Erythroblast (primary cell): ENCODE data around the gene AKAP1.

Experiments used
- DNase-seq, 2 experiments: peaks; one replicate each; lab custom pipeline; 2025; lab: John Stamatoyannopoulos, UW
- GATA1 ChIP-seq: IDR thresholded peaks from 2 replicates; pipeline ENCODE4 v1.6.1; 2011; ENCODE audit warnings: low read depth, mild to moderate bottlenecking, control low read depth, low read length, moderate library complexity
- POLR2A ChIP-seq: IDR thresholded peaks from 2 replicates; pipeline ENCODE4 v1.6.1; 2011; ENCODE audit warnings: mild to moderate bottlenecking, low read length

AKAP1 gene

GRCh38 chr17:57138030-57138911, 53.2 kb downstream of the AKAP1 start:
- no peak for TF ChIP-seq GATA1
- DNase-seq = no peak

GRCh38 chr17:57138956-57139576, 54.0 kb downstream of the AKAP1 start:
- TF ChIP-seq POLR2A (no peak), GATA1 (no peak)
- DNase-seq = no peak

GRCh38 chr17:57140316-57140715, 55.3 kb downstream of the AKAP1 start:
- DNase-seq = no peak
- TF ChIP-seq POLR2A (no peak), GATA1 (no peak)

DNA sequence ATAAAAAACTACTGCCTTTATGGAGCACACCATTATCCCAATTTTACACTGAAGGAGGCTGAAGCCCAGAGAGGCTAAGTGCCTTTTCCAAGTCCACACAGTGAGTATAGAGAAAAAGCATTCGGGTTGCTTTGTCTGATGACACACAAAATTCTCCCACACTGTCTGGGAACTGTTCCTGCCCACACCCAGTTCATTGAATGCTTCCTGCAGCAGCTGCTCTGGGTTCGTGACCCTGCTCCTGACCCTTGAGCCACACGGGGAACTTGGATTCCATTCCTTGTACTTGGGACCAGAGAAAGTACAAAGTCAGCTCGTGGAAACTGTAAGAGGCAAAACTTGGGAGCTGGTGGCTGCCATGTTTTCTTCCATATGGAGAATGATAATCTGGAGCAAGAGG, 57.9 kb downstream of the AKAP1 start:
- no peak for DNase-seq
- TF ChIP-seq POLR2A (no peak), GATA1 (no peak)

- no peak for DNase-seq
- no peak for TF ChIP-seq POLR2A
- TF ChIP-seq GATA1 = no peak
Measured at GRCh38 chr17:57143361-57143760, 58.3 kb downstream of the AKAP1 start.

DNA sequence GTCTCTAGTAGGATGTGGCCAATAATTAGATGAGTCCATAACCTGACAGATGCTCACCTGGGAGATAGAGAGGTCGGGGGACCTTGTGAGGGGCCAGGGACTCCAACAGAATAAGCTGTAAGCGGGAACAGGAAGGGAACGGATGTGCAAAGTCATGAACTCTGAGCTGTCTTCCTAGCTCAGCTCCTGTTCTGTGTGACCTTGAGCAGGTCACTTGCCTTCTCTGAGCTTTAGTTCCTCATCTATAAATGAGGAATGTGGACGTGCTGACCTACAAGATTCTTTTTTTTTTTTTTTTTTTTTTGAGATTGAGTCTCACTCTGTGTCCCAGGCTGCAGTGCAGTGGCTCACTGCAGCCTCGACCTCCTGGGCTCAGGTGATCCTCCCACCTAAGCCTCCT, 58.9 kb downstream of the AKAP1 start:
- TF ChIP-seq POLR2A (no peak), GATA1 (no peak)
- DNase-seq = no peak

GRCh38 chr17:57144567-57144966, 59.5 kb downstream of the AKAP1 start:
- DNase-seq = no peak
- TF ChIP-seq POLR2A = no peak
- TF ChIP-seq GATA1 = no peak

- DNase-seq = no peak
- TF ChIP-seq GATA1 (no peak), POLR2A (no peak)
Measured at GRCh38 chr17:57145347-57145746, 60.3 kb downstream of the AKAP1 start.

DNA sequence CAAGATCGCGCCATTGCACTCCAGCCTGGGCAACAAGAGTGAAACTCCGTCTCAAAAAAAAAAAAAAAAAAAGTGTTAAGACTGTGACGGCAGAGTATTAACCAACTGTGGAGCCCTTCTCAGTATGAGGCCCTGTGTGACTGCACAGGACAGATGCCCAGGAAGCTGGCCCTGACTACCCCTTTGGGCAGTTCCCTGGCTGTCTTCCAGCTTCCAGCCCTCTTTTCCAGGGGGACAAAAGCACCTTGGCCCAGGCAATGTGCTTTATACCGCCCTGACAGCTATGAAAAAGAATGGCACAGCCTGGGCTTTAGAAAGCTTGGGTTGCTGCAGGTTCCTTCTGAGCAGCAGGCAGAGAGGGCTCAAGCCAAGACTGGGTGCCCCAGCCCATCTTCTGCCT, 61.2 kb downstream of the AKAP1 start:
- DNase-seq = no peak
- TF ChIP-seq GATA1 = no peak
- no peak for TF ChIP-seq POLR2A

GRCh38 chr17:57151798-57152197, 66.8 kb downstream of the AKAP1 start:
- no peak for DNase-seq
- TF ChIP-seq POLR2A (no peak), GATA1 (no peak)

DNA sequence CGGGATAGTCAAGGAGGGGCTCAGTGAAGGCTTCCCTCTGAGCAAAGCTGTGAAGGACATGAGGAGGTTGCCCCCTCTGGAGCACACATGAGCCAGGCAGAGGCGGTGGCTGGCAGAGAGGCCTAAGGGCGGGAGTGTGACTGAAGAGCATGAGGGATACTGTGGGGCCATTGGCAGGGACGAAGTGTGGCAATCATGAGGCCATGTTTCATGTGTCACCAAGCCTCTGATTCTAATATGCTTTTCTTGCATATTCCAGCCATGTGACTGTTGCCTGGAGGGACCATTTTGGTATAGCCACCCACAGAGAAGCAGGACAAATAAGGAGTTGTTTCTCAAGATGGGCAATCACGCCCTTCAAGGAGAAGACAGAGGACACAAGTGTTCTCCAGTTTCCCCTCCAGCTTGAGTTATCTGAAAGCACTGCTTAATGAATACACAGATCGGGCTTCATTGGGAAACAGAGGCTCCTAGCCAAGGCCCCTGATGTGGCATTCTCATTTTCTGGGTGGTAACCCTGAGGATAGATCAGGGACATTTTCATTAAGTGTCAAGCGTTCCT, 68.0 kb downstream of the AKAP1 start:
- DNase-seq = no peak
- no peak for TF ChIP-seq GATA1
- no peak for TF ChIP-seq POLR2A

- TF ChIP-seq POLR2A = no peak
- TF ChIP-seq GATA1 = no peak
- no peak for DNase-seq
Measured at GRCh38 chr17:57154921-57155320, 69.9 kb downstream of the AKAP1 start.

- DNase-seq = no peak
Measured at GRCh38 chr17:57158325-57158724, 73.3 kb downstream of the AKAP1 start.

GRCh38 chr17:57158795-57159194, 73.7 kb downstream of the AKAP1 start:
- TF ChIP-seq POLR2A (no peak), GATA1 (no peak)
- DNase-seq = no peak

More at GRCh38 chr17:57158325-57158724, 73.3 kb downstream of the AKAP1 start:
- TF ChIP-seq GATA1 (no peak), POLR2A (no peak)

- no peak for DNase-seq
- no peak for TF ChIP-seq GATA1
- TF ChIP-seq POLR2A = no peak
Measured at GRCh38 chr17:57160624-57161023, 75.6 kb downstream of the AKAP1 start.
